C4-2B (cell line): Measurements from ENCODE around the gene MAP3K12.

Experiments
- ZFX ChIP-seq: fragments of 450-650 bp; IDR thresholded peaks from 2 replicates; pipeline ENCODE4 v1.6.1; 2017
- TF ChIP-seq, protein P1 (sequence below): fragments of 450-650 bp; conservative IDR thresholded peaks from 2 replicates; pipeline ENCODE4 v1.5.1; 2017; ENCODE audit warnings: mild to moderate bottlenecking

DNA sequence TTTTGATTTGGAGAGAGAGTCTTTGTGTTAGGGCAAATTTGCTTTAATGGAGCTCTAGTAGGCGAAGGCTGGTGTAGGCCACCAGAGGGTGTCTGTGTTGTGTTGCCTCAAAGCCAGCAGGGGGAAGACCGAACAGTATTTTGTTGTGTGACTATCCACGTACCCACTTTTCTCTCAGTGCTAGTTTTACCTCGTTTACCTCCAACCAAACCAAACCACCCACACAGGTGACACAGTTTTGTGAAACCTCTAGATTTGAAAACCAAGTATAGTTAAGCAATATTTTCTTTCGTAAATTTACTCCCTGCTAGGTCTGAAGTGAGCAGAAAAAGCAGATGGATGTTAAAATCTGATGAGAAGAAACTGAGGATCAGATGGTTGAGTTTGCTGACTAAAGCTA is 44.3 kb upstream of the MAP3K12 start:
- TF ChIP-seq, protein P1, sequence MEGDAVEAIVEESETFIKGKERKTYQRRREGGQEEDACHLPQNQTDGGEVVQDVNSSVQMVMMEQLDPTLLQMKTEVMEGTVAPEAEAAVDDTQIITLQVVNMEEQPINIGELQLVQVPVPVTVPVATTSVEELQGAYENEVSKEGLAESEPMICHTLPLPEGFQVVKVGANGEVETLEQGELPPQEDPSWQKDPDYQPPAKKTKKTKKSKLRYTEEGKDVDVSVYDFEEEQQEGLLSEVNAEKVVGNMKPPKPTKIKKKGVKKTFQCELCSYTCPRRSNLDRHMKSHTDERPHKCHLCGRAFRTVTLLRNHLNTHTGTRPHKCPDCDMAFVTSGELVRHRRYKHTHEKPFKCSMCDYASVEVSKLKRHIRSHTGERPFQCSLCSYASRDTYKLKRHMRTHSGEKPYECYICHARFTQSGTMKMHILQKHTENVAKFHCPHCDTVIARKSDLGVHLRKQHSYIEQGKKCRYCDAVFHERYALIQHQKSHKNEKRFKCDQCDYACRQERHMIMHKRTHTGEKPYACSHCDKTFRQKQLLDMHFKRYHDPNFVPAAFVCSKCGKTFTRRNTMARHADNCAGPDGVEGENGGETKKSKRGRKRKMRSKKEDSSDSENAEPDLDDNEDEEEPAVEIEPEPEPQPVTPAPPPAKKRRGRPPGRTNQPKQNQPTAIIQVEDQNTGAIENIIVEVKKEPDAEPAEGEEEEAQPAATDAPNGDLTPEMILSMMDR = peak; percentile 90
- no peak for TF ChIP-seq ZFX
